Limb (tissue), 2 donors: ENCODE measurements around the gene SPACDR.
A peak's percentile ranks its signal among the peaks of the same experiment; 100 is the strongest.
"Not testable (repeated sequence)": the region's sequence is repeated elsewhere in the genome, so short reads cannot be mapped to it uniquely, and the experiment has no call there.

Source experiments
- DNase-seq, 2 donors: peaks; one replicate each; pipeline ENCODE4 v3.0.0-alpha.2; 2016; ENCODE audit errors: extremely low spot score in 2 of 2

The SPACDR gene, protein sequence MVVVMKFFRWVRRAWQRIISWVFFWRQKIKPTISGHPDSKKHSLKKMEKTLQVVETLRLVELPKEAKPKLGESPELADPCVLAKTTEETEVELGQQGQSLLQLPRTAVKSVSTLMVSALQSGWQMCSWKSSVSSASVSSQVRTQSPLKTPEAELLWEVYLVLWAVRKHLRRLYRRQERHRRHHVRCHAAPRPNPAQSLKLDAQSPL

DNA sequence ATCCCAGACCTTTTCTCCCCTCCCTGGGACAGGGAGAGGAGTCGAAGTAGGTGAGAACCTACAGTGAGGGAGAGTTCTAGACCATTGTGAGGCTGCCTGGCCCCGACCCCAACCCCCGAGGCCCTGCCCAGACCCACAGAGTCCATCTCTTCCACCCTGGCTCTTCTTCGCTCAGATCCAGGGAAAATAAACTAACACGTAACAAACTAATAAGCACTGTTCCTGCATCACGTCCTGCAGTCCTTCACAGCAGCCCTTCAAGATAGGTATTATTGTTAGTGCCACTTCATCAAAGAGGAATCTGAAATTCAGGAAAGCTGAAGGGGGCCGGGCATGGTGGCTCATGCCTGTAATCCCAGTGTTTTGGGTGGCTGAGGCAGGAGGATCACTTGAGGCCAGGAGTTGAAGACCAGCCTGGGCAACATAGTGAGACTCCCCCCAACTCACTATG is at the start of gene SPACDR:
Gene SPACDR (minus strand): TSS at position 51 of the 451 bp plus-strand sequence. CDS start 235 bp downstream, outside the sequence.
- no peak for DNase-seq

DNA sequence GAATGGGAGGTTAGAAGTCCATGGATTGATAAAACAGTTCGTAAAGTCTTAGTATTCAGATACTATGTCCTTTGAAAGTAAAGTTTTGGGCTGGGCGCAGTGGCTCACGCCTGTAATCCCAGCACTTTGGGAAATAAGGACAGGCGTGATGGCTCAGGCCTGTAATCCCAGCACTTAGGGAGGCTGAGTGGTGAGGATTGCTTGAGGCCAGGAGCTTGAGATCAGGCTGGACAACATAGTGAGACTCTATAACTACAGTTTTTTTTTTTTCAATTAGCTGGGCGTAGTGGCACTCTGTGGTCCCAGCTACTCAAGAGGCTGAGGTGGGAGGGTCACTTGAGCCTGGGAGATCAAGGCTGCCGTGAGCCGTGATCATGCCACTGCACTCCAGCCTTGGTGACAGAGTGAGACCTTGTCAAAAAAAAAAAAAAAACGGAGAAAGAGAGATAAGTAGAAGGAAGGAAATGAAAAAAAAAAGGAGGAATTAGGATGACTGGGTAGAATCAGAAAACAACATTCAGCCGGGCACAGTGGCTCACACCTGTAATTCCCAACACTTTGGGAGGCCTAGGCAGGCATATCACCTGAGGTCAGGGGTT is 49.3 kb upstream of the SPACDR start:
- no peak for DNase-seq

DNA sequence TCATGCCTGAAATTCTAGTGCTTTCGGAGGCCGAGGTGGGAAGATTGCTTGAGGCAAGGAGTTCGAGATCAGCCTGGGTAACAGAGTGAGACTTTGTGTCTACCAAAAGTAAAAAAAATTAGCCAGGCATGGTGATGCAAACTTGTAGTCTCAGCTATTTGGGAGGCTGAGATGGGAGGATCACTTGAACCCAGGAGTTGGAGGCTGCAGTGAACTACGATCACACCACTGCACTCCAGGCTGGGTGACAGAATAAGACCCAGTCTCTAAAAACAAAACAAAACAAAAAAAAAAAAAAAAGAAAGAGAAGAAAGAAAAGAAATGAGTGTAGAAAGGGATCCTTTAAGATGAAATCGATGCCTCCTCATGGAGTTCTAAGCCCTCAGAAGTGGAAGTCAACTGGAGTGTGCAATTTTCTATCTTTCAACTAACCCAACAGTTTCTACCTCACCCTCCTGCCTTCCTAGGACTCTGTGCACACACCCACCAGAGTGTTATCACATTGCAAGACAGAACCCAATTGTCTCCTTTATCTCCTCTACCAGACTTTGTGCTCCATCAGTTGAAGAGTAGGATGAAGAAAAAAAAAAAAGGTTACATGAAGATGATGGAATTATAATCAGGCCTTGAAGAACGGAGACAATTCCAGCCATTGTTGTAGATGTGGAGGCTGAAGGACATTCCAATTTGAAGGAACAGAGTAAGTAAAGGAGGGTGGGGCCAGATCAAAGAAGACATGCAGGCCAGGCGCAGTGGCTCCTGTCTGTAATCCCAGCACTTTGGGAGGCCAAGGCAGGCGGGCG is 46.6 kb upstream of the SPACDR start:
- no peak for DNase-seq

DNA sequence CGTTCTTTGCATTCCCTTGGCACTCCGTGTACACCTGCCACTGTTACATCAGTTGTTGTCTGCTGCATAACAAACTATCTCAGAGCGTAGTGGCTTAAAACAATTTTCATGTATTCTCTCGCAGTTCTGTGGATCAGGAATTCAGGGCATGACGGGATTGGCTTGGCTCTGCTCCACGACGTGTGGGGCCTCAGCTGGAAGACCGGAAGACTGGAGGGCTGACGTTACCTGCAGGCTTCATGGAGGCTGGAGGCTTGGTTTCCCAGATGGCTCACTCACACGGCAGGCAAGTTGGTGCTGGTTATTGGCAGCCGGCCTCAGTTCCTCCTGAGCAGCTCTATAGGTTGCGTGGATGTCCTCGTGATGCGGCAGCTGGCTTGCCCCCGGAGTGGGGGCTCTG is 45.2 kb upstream of the SPACDR start:
- DNase-seq = peak; percentile 58 to 81

DNA sequence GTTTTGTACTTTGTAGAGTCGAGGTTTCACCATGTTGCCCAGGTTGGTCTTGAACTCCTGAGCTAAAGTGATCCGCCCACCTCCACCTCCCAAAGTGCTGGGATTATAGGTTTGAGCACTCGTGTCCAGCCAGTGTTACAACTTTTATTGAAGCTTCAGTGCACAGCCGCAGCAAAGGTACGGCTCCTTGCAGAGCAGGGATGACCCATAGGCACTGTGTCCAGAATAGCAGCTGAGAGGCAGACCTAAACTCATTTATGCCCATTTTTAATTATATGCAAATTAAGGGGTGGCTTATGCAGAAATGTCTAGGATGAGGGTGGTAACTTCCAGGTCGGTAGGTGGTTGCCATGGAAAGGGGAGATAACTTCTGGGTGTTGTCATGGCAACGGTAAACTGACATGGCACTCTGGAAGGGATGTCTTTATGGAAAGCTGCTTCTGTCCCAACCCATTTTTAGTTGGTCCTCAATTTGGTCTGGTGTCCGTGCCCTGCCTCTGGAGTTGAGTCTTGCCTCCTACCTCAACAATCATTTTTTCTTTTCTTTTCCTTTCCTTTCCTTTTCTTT is 42.4 kb upstream of the SPACDR start:
- DNase-seq = no peak

DNA sequence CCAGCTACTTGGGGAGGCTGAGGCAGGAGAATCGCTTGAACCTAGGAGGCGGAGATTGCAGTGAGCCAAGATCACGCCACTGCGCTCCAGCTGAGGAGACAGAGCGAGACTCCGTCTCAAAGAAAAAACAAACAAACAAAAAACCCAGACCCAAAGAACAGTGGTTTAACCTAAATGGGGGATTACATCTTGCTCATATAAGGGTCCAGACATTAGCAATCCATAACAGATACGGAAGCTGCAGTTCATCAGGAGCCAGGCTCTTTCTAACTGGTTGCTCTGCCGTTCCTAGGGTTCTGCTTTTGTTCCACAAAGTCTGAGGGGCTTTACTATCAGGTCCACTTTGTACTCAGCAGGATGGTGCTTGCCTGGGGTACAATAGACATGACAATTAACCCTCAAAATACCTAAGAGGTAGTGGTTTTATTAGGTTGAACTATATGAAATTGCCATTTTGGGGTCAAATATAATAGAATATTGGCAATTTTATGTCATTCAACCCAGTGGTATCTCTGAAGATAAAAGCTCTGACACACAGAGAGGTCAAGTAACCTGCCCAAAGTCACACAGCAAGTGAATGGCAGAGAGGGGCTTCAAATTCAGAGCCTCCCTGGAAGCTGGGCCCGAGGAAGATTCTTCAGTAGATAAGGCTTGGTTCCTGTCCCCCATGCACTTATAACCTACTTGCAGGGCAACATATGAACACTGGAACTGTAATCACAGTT is 41.0 kb upstream of the SPACDR start:
- no peak for DNase-seq

DNA sequence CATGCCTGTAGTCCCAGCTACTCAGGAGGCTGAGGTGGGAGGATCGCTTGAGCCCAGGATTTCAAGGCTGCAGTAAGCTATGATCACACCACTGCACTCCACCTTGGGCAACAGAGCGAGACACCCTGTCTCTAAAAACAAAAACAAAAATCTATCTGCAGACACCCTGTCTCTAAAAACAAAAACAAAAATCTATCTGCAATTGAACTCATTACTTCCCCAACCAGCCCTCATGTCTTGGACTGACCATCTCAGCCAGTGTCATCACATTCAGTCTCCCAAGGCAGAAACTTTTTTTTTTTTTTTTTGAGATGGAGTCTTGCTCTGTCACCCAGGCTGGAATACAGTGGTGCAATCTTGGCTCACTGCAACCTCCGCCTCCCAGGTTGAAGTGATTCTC is 40.0 kb upstream of the SPACDR start:
- not testable (repeated sequence) for DNase-seq

DNA sequence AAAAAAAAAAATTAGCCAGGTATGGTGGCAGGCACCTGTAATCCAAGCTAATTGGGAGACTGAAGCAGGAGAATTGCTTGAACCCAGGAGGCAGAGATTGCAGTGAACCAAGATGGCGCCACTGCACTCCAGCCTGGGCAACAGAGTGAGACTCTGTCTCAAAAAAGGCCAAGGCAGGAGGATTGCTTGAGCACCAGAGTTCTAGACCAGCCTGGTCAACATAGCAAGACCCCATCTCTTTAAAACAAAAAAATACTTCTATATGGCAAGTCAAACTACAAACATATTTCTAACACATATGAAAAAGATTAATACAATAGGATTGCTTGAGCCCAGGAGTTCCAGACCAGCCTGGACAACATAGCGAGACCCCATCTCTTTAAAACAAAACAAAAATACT is 36.7 kb upstream of the SPACDR start:
- not testable (repeated sequence) for DNase-seq

DNA sequence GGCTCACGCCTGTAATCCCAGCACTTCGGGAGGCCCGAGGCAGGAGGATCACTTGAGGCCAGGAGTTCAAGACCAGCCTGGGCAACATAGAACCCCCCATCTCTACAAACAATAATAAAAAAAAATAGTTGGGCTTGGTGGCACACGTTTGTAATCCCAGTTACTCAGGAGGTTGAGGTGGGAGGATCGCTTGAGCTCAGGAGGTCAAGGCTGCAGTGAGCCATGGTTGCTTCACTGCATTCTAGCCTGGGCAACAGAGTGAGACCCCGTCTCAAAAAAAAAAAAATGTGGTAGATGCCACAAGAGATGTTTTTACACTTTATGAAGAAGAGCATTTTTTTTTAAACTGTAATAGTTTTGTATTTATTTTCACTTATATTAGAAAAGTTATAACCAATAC is 32.4 kb upstream of the SPACDR start:
- DNase-seq = no peak

DNA sequence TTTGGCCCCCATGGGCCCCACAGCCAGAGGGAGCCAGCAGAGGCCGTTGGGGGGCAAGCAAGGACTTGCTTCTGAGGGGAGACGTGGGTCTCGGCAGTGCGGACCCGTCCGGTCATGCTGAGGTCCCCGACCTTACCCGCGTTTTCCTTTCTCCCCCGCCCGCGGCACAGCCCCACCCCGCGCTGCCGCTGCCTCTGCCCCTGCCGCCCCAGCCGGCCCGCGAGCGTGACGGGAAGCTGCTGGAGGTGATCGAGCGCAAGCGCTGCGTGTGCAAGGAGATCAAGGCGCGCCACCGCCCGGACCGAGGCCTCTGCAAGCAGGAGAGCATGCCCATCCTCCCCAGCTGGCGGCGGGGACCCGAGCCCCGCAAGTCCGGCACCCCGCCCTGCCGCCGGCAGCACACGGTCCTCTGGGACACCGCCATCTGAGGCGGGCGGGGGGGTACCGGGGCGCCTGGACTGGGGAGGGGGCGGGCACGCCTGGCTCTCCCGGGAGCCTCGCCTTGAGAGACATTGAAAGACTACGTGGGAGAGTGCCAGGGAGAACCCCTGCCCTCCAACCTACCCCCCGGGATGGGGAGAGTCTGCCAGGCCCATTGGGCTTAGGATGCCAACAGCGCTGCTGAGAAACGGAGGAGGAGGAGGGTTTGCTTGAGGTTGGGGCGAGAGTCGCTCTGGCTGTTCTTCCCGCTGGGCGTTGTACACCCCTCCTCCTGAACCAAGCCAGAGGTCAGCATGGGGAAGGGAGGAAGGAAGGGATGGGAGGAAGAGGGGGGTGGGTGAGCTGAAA is 29.6 kb upstream of the SPACDR start:
- DNase-seq = no peak

DNA sequence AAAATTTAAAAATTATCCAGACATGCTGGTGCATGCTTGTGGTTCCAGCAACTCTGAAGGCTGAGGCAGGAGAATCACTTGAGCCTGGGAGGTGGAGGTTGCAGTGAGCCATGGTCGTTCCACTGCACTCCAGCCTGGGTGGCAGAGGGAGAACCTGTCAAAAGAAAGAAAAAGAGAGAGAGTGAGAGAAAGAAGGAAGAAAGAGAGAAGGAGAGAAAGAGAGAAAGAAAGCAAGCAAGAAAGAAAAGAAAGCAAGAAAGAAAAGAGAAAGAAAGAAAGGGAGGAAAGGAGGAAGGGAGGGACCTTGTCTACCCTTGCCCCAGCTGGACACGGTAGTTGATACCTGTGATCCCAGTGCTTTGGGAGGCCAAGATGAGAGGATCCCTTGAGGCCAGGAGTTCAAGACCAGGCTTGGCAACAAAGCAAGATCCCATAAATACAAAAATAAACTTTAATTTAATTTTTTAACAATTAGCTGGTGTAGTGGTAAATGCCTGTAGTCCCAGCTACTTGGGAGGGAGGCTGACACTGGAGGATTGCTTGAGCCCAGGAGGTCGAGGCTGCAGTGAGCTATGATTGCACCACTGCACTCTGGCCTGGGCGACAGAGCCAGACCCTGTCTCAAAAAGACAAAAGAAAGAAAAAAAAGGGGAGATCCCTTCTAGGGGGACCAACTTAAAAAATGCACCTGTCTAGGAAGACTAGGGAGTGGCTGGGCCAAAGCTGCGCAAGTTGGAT is 28.8 kb upstream of the SPACDR start:
- no peak for DNase-seq

DNA sequence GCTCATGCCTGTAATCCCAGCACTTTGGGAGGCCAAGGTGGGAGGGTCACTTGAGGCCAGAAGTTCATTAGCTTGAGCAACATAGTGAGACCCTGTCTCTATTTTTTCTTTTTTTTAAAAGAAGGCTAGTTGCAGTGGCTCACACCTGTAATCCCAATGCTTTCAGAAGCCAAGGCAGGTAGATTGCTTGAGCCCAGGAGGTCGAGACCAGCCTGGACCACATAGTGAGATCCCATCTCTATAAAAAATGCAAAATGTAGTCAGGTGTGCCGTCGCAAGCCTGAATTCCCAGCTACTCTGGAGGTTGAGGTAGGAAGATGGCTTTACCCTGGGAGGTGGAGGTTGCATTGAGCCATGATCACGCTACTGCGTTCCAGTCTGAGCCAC is 27.1 kb upstream of the SPACDR start:
- DNase-seq = no peak

DNA sequence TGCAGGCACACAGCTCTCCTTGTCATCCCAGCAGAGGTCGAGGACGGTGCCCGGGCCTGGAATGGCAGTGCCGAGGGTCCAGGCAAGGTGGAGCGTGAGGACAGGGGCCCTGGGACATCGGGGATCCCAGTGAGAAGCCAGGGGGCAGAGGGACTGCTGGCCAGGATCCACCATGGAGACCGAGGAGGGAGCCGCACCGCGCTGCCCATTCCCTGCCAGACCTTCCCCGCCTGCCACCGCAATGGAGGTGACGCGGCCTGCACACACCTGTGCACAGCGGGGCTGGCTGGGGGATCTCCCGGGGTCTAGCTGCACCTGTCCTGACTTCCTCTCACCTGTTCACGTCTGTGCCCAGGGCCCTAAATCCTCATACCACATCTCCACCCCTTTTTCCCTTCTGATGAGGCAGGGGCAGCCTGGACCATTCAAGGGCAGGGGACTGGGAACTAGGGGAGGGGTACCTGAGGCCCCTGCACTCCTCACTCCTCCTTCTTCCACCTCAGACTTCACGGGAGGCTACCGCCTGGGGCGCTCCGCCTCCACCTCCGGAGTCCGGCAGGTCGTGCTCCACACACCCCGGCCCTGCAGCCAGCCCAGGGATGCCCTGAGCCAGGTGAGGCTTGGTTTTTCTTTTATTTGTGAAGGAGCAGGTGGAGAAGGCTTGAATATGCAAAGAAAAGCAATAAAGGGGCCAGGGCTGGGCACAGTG is 26.6 kb upstream of the SPACDR start:
- DNase-seq = no peak

DNA sequence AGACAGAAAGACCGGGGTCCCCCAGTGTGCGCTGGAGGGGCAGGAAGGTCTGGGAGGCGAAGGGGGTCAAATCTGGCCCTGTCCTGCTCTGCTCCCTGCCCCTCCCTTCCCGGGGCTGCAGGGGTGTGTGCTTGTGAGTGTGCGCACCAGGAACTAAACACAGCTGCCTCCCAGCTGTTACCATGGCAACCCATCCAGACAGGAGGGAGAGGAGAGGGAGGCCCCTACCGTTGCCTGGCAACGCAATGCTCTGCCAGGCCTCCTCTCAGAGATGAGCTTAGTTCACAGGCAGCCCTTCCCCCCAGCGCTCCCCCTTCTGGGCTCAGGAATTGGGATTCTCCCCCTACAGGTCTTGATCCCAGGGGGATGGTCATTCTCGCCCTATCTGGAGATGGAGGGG is 25.8 kb upstream of the SPACDR start:
- DNase-seq = peak; percentile 92 to 97

DNA sequence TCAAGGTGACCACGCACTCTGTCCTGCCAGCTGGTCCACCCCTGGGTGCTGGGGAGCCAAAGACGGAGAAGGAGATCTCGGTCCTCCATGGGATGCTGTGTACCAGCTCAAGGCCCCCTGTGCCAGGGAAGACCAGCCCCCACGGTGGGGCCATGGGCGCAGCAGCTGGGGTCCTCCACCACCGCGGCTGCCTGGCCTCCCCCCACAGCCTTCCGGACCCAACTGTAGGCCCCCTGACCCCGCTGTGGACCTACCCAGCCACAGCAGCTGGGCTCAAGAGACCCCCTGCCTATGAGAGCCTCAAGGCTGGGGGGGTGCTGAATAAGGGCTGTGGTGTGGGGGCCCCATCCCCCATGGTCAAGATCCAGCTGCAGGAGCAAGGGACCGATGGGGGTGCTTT is 25.1 kb upstream of the SPACDR start:
- no peak for DNase-seq

DNA sequence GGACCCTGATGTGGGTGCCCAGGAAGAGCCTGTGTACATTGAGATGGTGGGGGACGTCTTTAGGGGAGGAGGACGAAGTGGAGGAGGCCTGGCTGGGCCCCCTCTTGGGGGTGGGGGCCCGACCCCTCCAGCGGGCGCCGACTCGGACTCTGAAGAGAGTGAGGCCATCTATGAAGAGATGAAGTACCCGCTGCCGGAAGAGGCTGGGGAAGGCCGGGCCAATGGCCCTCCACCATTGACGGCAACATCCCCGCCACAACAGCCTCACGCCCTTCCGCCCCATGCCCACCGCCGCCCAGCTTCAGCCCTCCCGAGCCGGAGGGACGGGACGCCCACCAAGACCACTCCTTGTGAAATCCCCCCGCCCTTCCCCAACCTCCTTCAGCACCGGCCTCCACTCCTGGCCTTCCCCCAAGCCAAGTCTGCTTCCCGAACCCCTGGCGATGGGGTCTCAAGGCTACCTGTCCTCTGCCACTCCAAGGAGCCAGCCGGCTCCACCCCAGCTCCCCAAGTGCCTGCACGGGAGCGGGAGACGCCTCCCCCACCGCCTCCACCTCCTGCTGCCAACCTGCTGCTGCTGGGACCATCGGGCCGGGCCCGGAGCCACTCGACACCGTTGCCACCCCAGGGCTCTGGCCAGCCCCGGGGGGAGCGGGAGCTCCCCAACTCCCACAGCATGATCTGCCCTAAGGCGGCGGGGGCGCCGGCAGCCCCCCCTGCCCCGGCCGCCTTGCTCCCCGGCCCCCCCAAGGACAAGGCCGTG is 24.5 kb upstream of the SPACDR start:
- DNase-seq = no peak

DNA sequence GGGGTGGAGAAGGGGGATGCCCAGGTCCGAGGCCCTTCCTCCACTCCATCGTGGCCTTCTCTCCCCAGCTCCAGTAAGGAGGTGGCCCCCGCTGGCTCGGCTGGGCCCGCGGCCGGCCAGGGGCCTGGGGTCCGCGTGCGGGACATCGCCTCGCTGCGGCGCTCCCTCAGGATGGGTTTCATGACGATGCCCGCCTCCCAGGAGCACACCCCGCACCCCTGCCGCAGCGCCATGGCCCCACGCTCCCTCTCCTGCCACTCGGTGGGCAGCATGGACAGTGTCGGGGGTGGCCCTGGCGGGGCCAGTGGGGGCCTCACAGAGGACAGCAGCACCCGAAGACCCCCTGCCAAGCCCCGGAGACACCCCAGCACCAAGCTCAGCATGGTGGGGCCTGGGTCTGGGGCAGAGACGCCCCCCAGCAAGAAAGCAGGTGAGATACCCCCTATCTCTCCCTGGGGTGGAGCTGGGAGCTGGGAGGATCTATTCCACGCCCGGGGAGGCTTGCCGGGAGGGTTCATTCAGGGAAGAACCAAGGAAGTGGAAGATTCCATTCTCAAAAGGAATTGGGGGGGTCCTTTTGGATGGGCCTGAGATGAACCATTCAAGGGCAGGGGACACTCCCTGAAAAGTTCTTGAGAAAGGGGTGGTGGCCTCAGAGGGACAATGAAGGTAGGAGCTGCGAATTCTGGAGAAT is 22.8 kb upstream of the SPACDR start:
- no peak for DNase-seq

DNA sequence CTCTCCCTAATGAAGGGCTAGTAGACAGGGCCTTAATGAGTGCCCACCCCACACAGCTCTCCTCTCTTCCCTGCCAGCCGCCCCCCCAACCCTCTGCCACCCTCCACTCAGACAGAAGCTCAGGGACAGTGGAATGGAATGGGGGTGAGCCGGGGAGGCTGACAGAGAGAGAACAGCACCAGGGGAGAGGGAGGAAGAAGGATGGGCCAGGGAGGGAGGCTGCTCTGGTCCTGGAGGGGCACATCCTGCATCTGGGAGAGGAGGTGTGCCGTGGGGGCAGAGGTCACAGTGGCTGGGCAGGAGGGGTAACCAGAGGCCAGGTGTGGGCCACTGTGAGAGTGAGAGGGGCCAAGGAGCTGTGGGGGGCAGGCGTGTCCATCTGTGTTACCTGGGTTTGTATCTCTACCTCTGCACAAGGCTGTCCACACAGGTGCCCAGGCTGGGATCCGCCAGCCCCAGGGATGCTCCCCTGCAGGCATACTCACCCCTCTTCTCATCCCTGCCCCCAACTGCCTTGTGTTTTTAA is 22.1 kb upstream of the SPACDR start:
- DNase-seq = no peak
